Fibroblast of peridontal ligament (primary cell): ENCODE data around the gene MBD5.
"Not testable (repeated sequence)": the region's sequence is repeated elsewhere in the genome, so short reads cannot be mapped to it uniquely, and the experiment has no call there.

Experiments used
- DNase-seq: peaks from one replicate; pipeline ENCODE4 v3.0.0-alpha.2; 2010; ENCODE audit errors: extremely low read depth

The MBD5 gene

GRCh38 chr2:148523315-148523714 is 502.4 kb downstream of the MBD5 start:
- DNase-seq = no peak

DNA sequence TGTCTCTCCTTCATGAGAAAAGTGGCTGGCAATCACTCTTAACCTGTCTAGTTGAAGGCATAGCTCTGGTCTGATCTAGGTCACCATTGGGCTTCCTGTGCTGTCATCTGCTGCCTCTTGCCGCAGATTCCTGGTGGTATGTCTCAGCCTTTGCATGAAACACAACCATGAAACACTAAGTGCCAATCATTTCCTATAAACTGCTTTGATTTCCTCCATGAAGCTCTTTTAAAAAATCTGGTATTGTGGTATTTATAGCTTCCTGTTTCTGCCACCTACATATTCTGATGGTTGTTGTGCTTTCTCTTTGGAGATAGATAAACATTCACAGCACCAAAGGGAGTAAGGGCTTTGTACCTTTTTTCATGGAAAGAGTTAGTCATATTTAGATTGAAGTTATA is 503.6 kb downstream of the MBD5 start:
- no peak for DNase-seq

DNA sequence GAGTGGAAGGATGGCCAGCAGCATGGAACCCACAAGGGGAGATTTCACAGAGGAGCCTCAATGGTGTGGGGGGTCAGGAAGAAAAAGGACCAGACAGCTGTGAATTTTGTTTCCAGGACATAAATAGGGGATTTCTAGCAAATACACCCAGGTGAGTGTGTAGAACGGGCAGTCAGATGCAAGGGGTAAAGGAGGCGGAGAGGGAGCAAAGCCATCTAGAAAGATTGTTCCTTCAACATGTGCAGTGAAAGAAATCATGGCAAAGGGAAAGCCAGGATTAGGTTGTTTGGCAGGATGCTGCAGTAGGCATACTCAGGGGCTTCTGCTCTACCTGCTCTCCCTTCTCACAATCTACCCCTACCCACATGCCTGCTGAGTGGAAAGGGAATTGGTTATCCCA is 504.2 kb downstream of the MBD5 start:
- DNase-seq = no peak

- no peak for DNase-seq
Measured at GRCh38 chr2:148526509-148527346, 505.8 kb downstream of the MBD5 start.

DNA sequence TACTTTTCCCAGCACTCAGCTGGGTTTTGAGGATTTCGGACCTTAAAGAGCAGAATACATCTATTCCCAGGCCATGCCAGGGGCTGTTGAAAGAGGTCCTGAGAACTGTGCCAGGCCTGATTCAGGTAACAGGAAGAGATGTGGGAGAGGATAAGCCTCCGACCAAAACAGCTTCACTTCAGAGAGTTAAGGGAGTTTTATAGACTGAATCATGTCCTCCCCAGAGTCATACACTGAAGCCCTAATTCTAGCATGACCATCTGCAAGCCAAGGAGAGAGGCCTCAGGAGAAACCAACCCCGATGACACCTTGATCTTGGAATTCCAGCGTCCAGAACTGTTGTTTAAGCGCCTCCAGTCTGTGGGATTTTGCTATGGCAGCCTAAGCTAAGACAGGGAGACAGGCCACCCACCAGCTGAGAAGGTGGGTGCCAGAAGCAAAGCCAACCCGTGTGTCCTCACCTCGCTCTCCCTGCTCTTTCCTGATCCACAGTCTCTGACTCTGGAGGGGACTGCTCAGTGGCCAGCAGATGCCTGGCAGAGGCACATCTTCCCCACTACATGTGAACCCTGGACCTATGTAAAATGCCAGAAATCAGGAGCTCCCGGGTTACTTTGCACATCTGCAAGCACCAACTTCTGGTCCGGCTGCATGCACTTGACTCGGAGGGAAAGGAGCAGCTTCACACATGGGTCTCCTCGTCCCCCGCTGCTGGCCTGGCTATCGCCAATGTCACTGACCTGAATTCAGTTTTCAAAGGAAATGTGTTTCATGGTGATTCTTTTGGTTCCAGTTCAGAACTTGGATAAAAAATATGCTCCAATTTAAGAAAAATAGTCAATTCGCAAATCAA is 506.8 kb downstream of the MBD5 start:
- no peak for DNase-seq

DNA sequence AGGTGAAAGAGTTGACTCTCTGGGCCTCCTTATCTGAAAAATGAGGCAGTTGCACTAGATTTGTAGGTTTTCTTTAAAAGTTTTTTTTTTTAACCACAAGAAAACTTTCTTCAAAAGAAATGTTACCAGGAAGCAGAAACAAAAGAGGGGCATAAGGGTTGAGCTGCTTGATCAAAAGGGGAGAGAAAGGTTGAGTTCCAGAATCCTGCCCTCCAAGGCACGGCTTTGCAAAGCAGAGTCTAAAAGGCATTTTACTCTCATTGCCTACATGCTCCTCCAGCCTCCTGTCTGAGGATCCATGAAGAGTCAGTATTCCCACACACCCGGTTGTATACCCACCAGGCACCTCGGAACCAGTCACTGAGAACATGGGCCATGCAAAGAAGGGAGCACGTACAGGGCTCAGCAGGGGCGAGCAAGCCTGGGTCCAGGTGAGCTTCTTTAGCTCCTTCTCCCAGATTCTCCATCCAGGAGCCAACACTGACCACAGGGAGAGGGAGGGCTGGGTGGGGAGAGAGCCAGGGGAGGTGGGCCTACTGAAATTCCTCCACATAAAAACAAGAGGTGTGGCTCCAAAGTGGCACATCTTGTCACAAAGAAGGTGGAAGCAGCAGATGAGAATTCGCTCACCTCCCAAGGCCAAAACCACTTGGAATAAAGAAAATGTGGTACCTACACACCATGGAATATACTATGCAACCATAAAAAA is 507.6 kb downstream of the MBD5 start:
- no peak for DNase-seq

GRCh38 chr2:148529745-148530144 is 508.9 kb downstream of the MBD5 start:
- no peak for DNase-seq

- no peak for DNase-seq
Measured at GRCh38 chr2:148530350-148530749, 509.5 kb downstream of the MBD5 start.

DNA sequence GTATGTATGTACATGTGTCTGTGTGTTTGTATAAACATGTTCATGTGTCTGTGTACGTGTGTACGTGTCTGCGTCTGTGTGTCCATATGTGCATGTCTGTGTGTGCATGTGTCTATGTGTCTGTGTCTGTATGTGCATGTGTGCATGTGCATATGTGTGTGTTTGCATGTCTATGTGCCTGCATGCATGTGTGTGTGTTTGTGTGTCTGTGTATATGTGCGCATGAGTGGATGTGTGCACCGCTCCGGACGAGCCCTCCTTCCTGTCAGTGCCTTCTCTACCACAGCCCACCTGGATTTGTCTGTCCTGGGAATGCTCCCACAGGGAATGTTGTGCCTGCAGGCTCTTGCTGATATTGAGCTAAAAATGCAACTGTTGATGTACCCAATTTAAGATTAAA is 510.3 kb downstream of the MBD5 start:
- DNase-seq = no peak

- DNase-seq = no peak
Measured at GRCh38 chr2:148531669-148532428, 511.0 kb downstream of the MBD5 start.

- DNase-seq = no peak
Measured at GRCh38 chr2:148533004-148533403, 512.1 kb downstream of the MBD5 start.

DNA sequence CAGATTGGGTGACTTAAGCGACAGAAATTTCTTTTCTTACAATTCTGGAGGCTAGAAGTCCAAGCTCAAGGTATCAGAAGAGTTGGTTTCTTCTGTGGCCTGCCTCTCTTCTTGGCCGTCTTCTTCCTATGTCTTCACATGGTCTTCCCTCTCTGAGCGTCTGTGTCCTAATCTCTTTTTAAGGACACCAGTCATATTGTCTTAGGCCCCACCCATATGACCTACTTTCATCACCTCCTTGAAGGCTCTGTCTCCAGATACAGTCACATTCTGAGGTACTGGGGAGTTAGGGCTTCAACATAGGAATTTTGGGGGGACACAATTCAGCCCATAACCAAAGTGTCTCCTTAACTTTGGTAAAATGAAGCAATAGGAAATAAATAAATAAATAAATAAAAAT is 512.8 kb downstream of the MBD5 start:
- no peak for DNase-seq

DNA sequence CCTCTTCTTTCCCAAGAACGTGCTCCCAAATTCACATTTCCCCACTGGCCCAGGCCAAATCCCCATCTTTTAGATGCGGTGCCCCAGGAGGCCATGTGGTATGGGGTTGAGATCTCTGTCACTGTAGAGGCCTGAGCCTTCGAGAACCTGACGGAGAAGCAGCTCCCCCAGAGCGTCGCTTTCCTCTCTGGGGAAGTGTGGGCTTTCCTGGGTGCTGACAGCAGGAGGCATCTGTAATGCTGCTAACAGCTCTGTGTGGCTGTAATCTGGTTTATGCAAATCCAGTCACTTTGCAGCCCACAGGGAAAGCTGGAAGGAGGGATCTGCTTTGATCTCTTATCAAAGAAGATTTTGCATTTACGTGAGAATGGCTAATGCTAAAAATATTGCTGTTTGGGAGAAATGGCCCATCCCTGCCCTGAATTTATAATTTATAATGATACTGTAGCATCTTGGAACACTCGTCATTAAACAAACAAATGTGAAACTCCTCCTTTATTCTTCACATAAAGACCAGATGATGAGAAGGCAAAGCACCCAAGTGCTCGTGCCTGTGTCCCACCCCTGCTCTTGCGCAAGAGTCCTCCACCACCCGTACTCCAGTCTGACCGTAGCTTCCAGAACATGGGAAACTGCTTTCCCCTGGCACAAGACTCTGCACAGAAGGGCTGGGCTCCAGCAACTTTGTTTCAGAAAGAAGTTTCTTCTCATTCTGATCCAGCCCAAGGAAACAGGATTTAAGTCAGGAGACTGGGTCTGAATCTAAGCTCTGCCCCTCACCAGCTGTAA is 513.7 kb downstream of the MBD5 start:
- DNase-seq = no peak

DNA sequence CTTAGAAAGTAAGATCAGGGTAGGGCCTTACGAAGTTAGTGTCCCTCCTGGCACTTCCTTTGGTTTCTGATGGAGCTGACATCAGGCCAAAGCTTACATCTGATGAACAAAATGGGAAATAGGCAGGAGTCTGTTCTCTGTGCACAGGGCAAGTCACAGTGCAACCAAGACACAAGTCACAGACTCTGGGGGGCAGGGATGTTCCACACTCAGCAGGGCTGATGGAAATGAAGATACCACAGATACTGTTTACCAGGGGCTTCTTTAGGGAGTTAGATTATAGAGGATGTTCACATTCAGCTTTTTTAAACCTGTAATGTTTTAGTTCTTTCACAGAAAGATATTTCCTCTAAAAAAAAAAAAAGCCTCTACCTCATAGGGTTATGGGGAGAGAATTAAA is 517.5 kb downstream of the MBD5 start:
- DNase-seq = no peak

- DNase-seq = no peak
Measured at GRCh38 chr2:148540022-148540421, 519.1 kb downstream of the MBD5 start.

DNA sequence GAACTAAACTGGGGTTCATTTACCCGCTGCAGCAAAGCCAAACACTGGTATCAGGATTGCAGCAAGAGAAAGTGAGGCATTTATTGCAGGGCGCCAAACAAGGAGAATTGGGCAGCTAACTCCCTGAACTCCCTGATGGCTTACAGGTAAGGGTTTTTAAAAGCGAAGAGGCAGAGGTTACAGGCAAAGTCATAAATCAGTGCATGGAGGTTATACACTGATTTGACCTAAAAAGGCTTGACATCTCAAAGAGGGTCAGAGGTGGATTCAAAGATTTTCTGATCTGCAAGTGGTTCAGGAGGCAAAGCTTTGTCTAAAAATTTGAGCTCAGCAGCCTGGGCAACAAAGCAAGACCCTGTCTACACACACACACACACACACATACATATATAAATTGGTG is 520.9 kb downstream of the MBD5 start:
- DNase-seq = no peak

- no peak for DNase-seq
Measured at GRCh38 chr2:148542614-148543013, 521.7 kb downstream of the MBD5 start.

- not testable (repeated sequence) for DNase-seq
Measured at GRCh38 chr2:148543088-148543540, 522.2 kb downstream of the MBD5 start.

- DNase-seq = no peak
Measured at GRCh38 chr2:148545390-148546256, 524.7 kb downstream of the MBD5 start.

DNA sequence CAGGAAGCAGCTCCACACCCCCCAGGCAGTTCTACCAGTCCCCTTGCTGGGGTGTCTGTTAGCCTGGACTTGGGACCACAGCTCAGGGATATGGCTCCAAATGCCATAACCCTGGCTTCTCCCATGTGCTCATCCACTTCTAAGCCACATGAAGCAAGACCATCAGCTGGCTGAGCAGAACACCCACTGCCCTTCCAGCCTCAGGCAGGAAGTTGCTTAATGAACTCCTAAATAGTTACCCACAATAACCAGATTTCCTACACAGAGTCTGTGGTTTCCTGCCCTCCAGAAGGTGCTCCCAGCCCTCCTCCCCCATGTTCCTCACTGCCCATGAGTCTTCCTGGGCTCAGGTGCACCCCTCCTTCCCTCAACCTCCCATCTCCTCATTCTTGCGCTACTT is 525.4 kb downstream of the MBD5 start:
- no peak for DNase-seq
